Activated T-helper 2 cell treated with anti-CD3 and anti-CD28 coated beads, Interferon-gamma antibody, Interleukin-2, Interleukin-4, amounts not matched to agents 10 μg/mL and 5 μg/mL and 100 μg/mL, durations not matched to agents 14 hours and 24 hours and 36 hours (primary cell): ENCODE data around the gene DTWD2. TPM values are rescaled to one million over a fixed set of nuclear protein-coding genes. Genes with fewer than 3 reads are reported as not detected.

ENCODE experiments used
- DNase-seq: peaks from one replicate; pipeline ENCODE4 v3.0.0; 2021; ENCODE audit warnings: low spot score
- H3K27ac Mint-ChIP-seq: one replicate; pipeline ENCODE4 v1.8.0; 2021; ENCODE audit warnings: mixed read lengths
- H3K27me3 Mint-ChIP-seq: one replicate; pipeline ENCODE4 v1.8.0; 2021; ENCODE audit warnings: low read depth, mixed read lengths
- H3K36me3 Mint-ChIP-seq: one replicate; pipeline ENCODE4 v1.8.0; 2021; ENCODE audit warnings: low read depth, mixed read lengths
- H3K4me1 Mint-ChIP-seq: one replicate; pipeline ENCODE4 v1.8.0; 2021; ENCODE audit warnings: low read depth, mixed read lengths
- H3K4me3 Mint-ChIP-seq: one replicate; pipeline ENCODE4 v1.8.0; 2021; ENCODE audit warnings: low read depth, mild to moderate bottlenecking, moderate library complexity, mixed read lengths
- H3K9me3 Mint-ChIP-seq: one replicate; pipeline ENCODE4 v1.8.0; 2021; ENCODE audit warnings: mixed read lengths
- intact Hi-C: fragments of 100-400 bp; cut with micrococcal nuclease; formaldehyde crosslinking; loops from one replicate; pipeline ENCODE4 v1.15.1; 2023
- total RNA-seq: library from RNA; stranded (reverse); gene quantifications from 2 replicates; pipeline ENCODE4 v1.2.3, GENCODE V29; 2022

DTWD2 gene
- total RNA-seq, 1 donor from 2014 or later, result 2.3 TPM

DNA sequence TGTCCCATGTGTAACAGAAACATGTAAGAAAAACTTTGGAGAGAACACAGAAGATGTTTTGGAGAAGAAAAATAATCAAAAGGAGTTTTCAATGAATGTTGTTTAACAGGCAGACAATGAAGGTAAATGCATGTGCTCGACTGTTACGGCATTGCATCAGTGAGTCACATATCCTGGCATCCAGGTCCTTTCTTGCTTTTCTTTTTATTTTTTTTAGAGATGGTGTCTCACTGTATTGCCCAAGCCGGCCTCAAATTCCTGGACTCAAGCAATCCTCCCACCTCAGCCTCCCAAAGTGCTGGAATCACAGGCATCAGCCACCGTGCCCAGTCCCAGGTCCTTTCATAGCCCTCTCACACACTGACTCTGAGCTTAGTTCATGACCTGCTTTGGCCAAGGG, 181.8 kb downstream of the DTWD2 start:
- Mint-ChIP-seq H3K27ac (no peak overlapping the region), H3K4me3 (no peak overlapping the region), H3K27me3 (no peaks in the 10 kb centered on the region), H3K9me3 (no peaks in the 10 kb centered on the region), H3K36me3 (no peaks in the 10 kb centered on the region), H3K4me1 (no peaks in the 10 kb centered on the region)
- intact Hi-C loops, result no loop called here
- DNase-seq, result no peak

DNA sequence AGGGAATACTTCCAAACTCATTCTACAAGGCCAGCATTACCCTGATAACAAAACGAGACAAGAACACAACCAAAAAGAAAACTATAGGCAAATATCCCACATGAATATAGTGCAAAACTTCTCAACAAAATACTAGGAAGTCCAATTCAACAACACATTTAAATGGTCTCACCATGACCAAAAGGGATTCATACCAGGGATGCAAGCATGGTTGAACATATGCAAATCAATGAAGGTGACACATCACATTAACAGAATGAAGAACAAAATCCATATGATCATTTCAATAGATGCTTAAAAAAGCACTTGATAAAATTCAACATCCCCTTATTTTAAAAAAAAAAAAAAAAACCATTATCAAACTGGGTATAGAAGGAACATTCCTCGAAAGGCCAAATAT, 186.0 kb downstream of the DTWD2 start:
- no peaks in the 10 kb centered on the region for H3K9me3 Mint-ChIP-seq
- DNase-seq, result no peak
- H3K27ac Mint-ChIP-seq, result no peak overlapping the region
- intact Hi-C loops, result no loop called here
- H3K4me3 Mint-ChIP-seq, result no peak overlapping the region
- H3K27me3 Mint-ChIP-seq, result no peaks in the 10 kb centered on the region
- no peaks in the 10 kb centered on the region for H3K36me3 Mint-ChIP-seq
- H3K4me1 Mint-ChIP-seq, result no peaks in the 10 kb centered on the region

DNA sequence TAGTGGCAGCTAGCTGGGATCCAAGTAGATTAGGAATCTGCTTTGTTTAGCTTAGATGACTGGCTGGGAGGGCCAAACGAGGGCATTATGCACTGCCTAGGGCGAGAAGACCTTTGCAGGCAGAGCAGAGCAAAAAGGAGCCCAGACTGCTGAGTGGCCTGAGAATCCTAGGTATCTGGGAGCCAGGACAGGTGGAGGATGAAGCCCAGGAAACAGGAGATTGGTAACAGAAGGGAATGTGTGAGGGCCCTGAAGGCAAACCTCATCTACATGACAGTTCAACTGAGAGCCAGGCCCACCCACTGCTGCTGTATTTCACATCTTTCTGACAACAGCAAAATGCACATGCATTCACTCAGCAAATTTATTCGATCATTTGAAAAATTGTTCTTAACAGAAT, 192.3 kb downstream of the DTWD2 start:
- intact Hi-C loops, result no loop called here
- Mint-ChIP-seq H3K27ac (no peak overlapping the region), H3K4me1 (no peaks in the 10 kb centered on the region)

DNA sequence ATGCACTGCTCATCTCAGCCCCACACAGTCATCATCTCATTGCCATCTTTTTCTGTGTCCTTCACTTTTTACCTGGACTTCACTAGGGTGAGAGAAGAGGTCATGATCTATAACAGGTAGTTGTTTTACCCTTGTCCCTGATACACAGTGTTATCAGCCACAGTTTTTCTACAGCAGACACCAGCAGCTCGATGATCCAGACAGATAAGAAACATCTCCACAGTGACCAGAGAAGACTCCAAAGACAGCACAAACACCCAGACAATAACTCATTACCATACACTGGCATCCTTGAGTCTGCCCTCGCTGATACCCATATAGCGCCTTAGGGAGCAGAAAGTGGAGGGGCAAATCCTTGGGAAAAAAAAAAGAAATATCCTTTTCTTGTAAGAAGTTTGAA, 194.1 kb downstream of the DTWD2 start:
- H3K4me1 Mint-ChIP-seq, result no peaks in the 10 kb centered on the region
- H3K4me3 Mint-ChIP-seq, result no peak overlapping the region
- H3K9me3 Mint-ChIP-seq, result no peaks in the 10 kb centered on the region
- H3K27me3 Mint-ChIP-seq, result no peaks in the 10 kb centered on the region
- no peak for DNase-seq
- H3K36me3 Mint-ChIP-seq, result no peaks in the 10 kb centered on the region
- H3K27ac Mint-ChIP-seq, result no peak overlapping the region
- intact Hi-C loops, result loop anchor here (5.0 kb wide), 1 partner anchor 1342 kb away; no protein-coding TSS in a partner anchor

More for the DNA sequence above, 192.3 kb downstream of the DTWD2 start:
- H3K36me3 Mint-ChIP-seq, result no peaks in the 10 kb centered on the region
- no peaks in the 10 kb centered on the region for H3K27me3 Mint-ChIP-seq
- H3K4me3 Mint-ChIP-seq, result no peak overlapping the region
- DNase-seq, result no peak
- no peaks in the 10 kb centered on the region for H3K9me3 Mint-ChIP-seq

DNA sequence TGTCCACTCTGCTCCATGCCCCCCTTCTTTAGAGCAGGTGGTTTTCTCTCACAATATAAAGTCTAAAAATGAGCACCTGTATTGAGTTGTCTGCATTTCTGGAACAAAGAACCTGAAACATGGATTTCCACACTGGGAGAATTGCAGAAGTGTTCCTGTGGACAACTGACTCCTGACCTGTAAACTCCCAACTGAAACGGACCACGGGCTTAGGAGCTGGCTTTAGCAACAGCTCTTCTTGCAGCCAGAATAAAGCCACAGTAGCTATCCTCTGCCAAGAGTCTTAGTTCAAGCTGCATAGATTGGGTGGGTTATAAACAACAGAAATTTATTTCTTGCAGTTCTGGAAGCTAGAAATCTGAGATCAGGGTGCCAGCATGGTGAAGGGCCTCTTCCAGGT, 194.7 kb downstream of the DTWD2 start:
- H3K4me1 Mint-ChIP-seq, result no peaks in the 10 kb centered on the region
- H3K4me3 Mint-ChIP-seq, result no peak overlapping the region
- intact Hi-C loops, result loop anchor here (5.0 kb wide), 1 partner anchor 1341 kb away; no protein-coding TSS in a partner anchor

DNA sequence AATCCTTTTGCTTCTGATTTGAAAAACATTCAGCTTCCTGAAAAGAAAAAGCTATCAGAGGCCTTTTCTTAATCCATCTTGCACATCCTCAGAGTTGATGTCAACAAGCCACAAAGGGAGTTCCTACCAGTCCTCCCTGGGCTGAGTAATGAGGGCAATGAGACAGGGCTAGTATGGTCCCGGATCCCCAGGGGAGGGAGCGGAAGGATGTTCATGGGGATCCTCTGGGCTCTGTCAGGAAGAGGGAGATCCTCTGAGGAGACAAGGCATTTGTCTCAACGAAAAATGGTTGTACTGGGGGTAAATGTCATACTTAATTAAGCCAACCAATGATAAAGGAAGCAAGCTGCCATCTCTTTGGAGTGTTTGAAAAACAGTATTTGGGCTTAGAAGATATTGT, 195.3 kb downstream of the DTWD2 start:
- intact Hi-C loops, result loop anchor here (5.0 kb wide), 1 partner anchor 1341 kb away; no protein-coding TSS in a partner anchor
- H3K27ac Mint-ChIP-seq, result no peak overlapping the region

More for the DNA sequence above, 194.7 kb downstream of the DTWD2 start:
- Mint-ChIP-seq H3K36me3 (no peaks in the 10 kb centered on the region), H3K9me3 (no peaks in the 10 kb centered on the region), H3K27me3 (no peaks in the 10 kb centered on the region), H3K27ac (no peak overlapping the region)
- no peak for DNase-seq

DNA sequence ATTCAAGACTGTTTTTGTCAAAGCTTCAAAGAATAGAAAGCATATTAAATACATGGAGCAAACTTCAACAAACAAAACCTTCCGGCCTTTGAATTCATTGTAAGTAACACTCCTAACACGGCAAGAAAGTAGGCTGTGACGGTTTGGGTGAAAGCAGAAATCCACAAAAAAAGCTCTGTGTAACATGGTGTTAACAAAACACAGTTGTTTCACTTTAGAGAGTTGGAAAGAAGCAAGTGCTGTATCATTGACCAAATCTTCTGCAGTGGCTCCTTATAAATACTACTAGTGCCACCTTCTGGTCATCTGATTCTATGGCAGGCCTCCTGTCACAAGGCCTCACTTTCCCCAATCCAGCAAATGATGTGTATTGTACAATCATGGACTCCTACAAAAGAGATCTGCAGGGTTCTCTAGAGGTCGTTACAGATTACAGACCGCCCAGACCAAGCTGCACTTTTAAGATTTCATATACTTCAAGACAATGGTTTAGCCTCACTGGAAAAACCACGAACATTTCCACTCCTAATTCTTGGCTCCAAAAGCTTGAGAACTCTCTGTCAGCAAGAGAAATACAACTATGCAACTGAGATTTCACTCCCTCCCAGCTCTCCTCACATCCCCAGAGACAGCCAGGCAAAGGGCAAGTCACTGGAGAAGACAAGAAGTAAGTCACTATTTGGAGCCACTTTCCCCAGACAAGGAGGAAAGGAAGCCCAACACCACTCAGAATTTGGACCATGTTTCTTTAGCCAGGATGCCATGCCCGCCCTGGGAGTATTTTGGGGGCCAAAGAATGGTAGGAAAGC, 196.2 kb downstream of the DTWD2 start:
- Mint-ChIP-seq H3K9me3 (no peaks in the 10 kb centered on the region), H3K27ac (no peak overlapping the region), H3K4me3 (no peak overlapping the region), H3K27me3 (peaks cover 2% of the 10 kb centered on the region), H3K36me3 (no peaks in the 10 kb centered on the region), H3K4me1 (no peaks in the 10 kb centered on the region)
- intact Hi-C loops, result loop anchor here (5.0 kb wide), 1 partner anchor 1340 kb away; no protein-coding TSS in a partner anchor
- no peak for DNase-seq

More for the DNA sequence above, 195.3 kb downstream of the DTWD2 start:
- no peak overlapping the region for H3K4me3 Mint-ChIP-seq
- H3K36me3 Mint-ChIP-seq, result no peaks in the 10 kb centered on the region
- peaks cover 2% of the 10 kb centered on the region for H3K27me3 Mint-ChIP-seq
- DNase-seq, result no peak
- no peaks in the 10 kb centered on the region for H3K4me1 Mint-ChIP-seq
- H3K9me3 Mint-ChIP-seq, result no peaks in the 10 kb centered on the region

DNA sequence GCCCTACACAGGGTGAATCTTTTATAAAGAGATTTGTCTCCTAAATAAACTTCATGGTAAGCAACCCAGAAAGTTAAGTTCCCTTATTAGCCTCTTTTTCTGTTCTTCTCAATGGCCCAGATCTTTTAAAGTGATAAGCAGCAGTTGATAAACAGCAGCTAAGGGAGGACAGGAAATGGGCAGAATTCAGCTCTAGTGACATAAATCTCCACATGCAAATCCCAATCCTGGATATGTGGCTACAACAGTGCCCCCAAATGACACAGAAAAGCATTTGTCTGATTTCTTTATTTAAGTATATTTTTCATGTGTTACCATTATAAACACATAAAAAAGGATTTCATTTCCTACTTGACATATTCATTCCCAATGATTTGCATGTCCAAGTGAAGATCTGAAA, 199.0 kb downstream of the DTWD2 start:
- H3K4me3 Mint-ChIP-seq, result no peak overlapping the region
- peaks cover 4% of the 10 kb centered on the region for H3K27me3 Mint-ChIP-seq
- intact Hi-C loops, result no loop called here

DNA sequence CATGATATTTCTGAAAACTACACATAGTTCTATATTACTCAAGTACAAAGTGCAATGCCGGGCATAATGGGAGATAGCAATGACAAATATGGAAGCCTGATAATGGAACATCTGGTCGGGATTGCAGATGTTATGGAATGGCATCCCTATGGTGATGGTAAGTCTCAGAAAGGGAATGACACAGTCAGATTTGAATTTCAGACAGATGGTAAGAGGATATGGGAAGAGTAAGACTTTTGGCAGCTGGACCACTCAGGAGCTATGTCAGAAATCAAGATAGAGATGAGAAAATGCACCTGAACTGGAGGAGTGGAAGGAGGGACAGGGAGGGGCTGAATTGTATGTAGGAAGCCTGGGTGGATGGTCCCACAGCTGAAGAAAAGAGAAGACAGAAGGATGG, 200.0 kb downstream of the DTWD2 start:
- Mint-ChIP-seq H3K4me3 (no peak overlapping the region), H3K27me3 (peaks cover 4% of the 10 kb centered on the region), H3K9me3 (no peaks in the 10 kb centered on the region), H3K4me1 (no peaks in the 10 kb centered on the region), H3K36me3 (no peaks in the 10 kb centered on the region), H3K27ac (no peak overlapping the region)
- no peak for DNase-seq
- intact Hi-C loops, result no loop called here

More for the DNA sequence above, 199.0 kb downstream of the DTWD2 start:
- DNase-seq, result no peak
- no peaks in the 10 kb centered on the region for H3K9me3 Mint-ChIP-seq
- no peaks in the 10 kb centered on the region for H3K4me1 Mint-ChIP-seq
- H3K27ac Mint-ChIP-seq, result no peak overlapping the region
- H3K36me3 Mint-ChIP-seq, result no peaks in the 10 kb centered on the region

Other genes with a start within 250 kb of the DTWD2 start
- gene DMXL1, start 82.5 kb upstream of the DTWD2 start, total RNA-seq, result 26.7 and 29.3 TPM in 2 replicates